ENCODE measurements around the gene AADACL3.

GRCh38 chr1:12763479-12763878 is 47.6 kb downstream of the AADACL3 start:
- TF ChIP-seq, protein P1, sequence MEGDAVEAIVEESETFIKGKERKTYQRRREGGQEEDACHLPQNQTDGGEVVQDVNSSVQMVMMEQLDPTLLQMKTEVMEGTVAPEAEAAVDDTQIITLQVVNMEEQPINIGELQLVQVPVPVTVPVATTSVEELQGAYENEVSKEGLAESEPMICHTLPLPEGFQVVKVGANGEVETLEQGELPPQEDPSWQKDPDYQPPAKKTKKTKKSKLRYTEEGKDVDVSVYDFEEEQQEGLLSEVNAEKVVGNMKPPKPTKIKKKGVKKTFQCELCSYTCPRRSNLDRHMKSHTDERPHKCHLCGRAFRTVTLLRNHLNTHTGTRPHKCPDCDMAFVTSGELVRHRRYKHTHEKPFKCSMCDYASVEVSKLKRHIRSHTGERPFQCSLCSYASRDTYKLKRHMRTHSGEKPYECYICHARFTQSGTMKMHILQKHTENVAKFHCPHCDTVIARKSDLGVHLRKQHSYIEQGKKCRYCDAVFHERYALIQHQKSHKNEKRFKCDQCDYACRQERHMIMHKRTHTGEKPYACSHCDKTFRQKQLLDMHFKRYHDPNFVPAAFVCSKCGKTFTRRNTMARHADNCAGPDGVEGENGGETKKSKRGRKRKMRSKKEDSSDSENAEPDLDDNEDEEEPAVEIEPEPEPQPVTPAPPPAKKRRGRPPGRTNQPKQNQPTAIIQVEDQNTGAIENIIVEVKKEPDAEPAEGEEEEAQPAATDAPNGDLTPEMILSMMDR (IDR thresholded peaks at IDR 0.05) = no peak
- no peak for TF ChIP-seq POLR2A (IDR thresholded peaks at IDR 0.05)
